Stimulated activated naive B cell treated with anti-CD40 and anti-IgM and Interleukin-4, amounts not matched to agents 10 μg/mL and 1 μg/mL and 100 μg/mL, for 72 hours (primary cell): Measurements from ENCODE around the gene ARAP1.
A peak's percentile ranks its signal among the peaks of the same experiment; 100 is the strongest.

Experiments
- ATAC-seq, 2 donors: fragments of 150-1000 bp; cut with Tn5 transposase; replicated peaks; 2 replicates each; pipeline ENCODE4 v1.10.0; 2021; ENCODE audit warnings: moderate library complexity in 1 of 2
- DNase-seq: peaks from one replicate; pipeline ENCODE4 v3.0.0; 2021
- H3K27ac Mint-ChIP-seq: one replicate; pipeline ENCODE4 v1.8.0; 2022; ENCODE audit warnings: mild to moderate bottlenecking, mixed read lengths
- H3K27me3 Mint-ChIP-seq, 2 donors: one replicate each; pipeline ENCODE4 v1.8.0; 2022; ENCODE audit warnings: mixed read lengths in 2 of 2
- H3K36me3 Mint-ChIP-seq, 2 donors: one replicate each; pipeline ENCODE4 v1.8.0; 2022; ENCODE audit warnings: mixed read lengths in 2 of 2, mild to moderate bottlenecking in 1 of 2
- H3K4me1 Mint-ChIP-seq, 2 donors: one replicate each; pipeline ENCODE4 v1.8.0; 2022; ENCODE audit warnings: mixed read lengths in 2 of 2, mild to moderate bottlenecking in 1 of 2
- H3K4me3 Mint-ChIP-seq, 2 donors: one replicate each; pipeline ENCODE4 v1.8.0; 2022; ENCODE audit warnings: mild to moderate bottlenecking in 2 of 2, mixed read lengths in 2 of 2, moderate library complexity in 1 of 2
- H3K9me3 Mint-ChIP-seq, 2 donors: one replicate each; pipeline ENCODE4 v1.8.0; 2022; ENCODE audit warnings: mixed read lengths in 2 of 2, mild to moderate bottlenecking in 1 of 2

ARAP1 gene

DNA sequence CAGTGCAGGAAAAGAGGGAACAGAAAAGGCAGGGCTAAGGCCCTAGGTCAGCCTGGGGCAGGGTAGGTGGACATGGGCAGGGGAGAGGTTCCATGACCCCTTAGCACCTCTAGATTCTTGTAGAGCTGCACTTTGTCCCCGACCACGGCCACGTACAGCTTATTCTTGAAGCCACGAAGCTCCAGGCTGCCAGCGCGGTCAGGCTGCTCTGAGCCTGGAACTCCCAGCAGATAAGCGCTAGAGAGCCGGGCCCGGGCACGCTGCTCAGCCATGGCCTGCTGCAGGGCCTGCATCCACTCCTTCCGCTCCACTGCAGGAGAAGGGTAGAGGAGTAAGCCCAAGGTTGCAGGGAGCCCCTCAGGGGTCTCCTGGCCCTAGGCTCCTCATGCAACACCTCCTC, 41.9 kb downstream of the ARAP1 start:
- Mint-ChIP-seq H3K9me3 (no peaks in the 10 kb centered on the region), H3K27me3 (no peaks in the 10 kb centered on the region), H3K27ac (no peak overlapping the region), H3K4me3 (no peak overlapping the region), H3K36me3 (peaks cover 66 to 72% of the 10 kb centered on the region in 2 donors), H3K4me1 (peaks cover 30 to 51% of the 10 kb centered on the region in 2 donors)
- DNase-seq (no peak), ATAC-seq (no peak)

GRCh38 chr11:72709478-72710238, 42.5 kb downstream of the ARAP1 start:
- H3K9me3 Mint-ChIP-seq, result no peaks in the 10 kb centered on the region
- no peaks in the 10 kb centered on the region for H3K27me3 Mint-ChIP-seq
- no peak overlapping the region for H3K4me3 Mint-ChIP-seq
- ATAC-seq (no peak), DNase-seq (no peak)
- peaks cover 69 to 71% of the 10 kb centered on the region in 2 donors for H3K36me3 Mint-ChIP-seq
- H3K4me1 Mint-ChIP-seq, result peaks cover 24 to 45% of the 10 kb centered on the region in 2 donors
- peak overlapping the region; percentile 80 for H3K27ac Mint-ChIP-seq

DNA sequence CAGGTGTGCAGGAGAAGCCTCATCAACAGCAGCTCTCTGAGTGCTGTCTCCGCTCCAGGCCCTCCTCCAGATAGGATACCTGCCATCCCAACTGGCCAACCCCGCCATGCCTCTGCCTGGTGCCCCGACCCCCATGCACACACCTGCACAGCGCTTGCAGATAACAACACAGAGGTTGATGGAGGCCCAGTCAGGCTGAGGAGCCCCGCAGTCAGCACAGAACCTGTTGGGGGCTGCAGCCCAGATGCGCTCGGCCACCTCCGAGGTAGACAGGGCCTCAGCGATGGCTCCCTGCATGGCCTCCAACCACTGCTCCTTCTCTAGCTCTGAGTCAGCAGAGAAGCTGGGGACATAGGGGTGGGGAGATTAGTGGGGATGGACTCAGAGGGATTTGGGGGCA, 45.2 kb downstream of the ARAP1 start:
- Mint-ChIP-seq H3K9me3 (no peaks in the 10 kb centered on the region), H3K4me3 (no peak overlapping the region), H3K27me3 (no peaks in the 10 kb centered on the region), H3K4me1 (peaks cover 14 to 24% of the 10 kb centered on the region in 2 donors), H3K27ac (peak overlapping the region; percentile 85), H3K36me3 (peaks cover 65 to 74% of the 10 kb centered on the region in 2 donors)
- DNase-seq (no peak), ATAC-seq (no peak)

DNA sequence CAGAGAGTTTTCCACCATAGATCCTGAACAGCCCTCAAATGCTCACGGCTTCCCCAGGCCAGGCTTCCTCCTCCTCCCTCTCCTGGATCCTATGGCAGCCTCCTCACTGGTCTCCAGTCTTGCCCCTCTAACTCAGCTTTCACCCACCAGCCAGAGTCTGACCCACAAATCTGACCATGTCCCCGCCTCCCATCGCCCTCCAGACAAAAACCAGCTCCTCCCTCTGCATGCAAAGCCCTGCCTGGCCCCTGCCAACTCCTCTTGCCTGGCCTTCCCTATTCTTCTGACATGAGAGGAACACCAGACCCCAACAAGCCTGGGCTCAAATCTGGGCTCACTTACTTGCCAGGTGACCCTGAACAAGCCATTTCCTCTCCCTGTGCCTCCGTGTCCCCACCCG, 45.6 kb downstream of the ARAP1 start:
- Mint-ChIP-seq H3K27ac (peak overlapping the region; percentile 85), H3K4me3 (no peak overlapping the region), H3K9me3 (no peaks in the 10 kb centered on the region), H3K4me1 (peaks cover 14 to 24% of the 10 kb centered on the region in 2 donors), H3K36me3 (peaks cover 68 to 78% of the 10 kb centered on the region in 2 donors), H3K27me3 (no peaks in the 10 kb centered on the region)
- DNase-seq (no peak), ATAC-seq (no peak)

DNA sequence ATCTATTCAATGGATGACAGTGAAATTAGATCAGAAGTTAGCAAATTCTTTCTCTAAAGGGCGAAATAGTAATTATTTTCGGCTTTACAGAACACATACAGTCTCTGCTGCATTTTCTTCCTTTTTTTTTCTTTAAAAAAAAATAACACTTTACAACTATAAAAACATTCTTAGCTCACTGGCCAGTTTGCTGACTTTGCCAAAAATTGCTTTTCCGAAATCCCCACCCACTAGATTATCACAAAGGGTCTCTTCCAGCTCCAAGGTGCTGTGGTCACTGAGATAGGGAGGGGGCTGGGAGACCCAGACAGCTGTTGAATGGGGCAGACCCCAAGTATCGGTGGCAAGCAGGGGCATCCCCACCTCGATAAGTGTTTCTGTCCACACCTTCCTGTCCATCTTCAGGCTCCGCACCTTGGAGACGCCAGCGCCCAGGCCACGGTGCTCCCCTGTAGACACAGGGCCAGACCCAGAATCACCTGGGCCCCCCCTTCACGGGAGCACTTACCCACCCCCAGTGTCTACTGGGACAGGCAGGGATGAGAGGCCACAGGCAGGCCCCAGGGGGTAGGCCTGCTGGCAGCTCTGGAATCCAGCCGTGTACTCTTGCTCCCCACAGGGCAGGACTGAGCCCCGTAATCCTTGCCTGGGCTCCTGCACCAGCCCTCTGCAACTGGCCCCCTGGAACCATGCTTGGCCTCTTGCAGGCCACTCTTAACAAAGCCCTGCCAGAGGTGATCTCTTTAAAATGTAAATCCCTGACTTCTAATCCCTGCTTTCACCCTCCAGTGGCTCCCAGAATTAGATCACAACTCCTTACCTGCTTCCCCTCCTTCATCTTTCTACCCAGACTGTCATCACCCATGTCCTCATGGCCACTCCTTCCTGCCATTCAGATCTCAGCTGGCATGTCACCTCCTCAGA, 46.5 kb downstream of the ARAP1 start:
- no peak for ATAC-seq
- no peaks in the 10 kb centered on the region for H3K27me3 Mint-ChIP-seq
- H3K36me3 Mint-ChIP-seq, result peaks cover 67 to 77% of the 10 kb centered on the region in 2 donors
- no peaks in the 10 kb centered on the region for H3K9me3 Mint-ChIP-seq
- H3K4me1 Mint-ChIP-seq, result peaks cover 14 to 26% of the 10 kb centered on the region in 2 donors
- DNase-seq, result no peak
- H3K4me3 Mint-ChIP-seq, result no peak overlapping the region
- peak overlapping the region; percentile 63 for H3K27ac Mint-ChIP-seq

DNA sequence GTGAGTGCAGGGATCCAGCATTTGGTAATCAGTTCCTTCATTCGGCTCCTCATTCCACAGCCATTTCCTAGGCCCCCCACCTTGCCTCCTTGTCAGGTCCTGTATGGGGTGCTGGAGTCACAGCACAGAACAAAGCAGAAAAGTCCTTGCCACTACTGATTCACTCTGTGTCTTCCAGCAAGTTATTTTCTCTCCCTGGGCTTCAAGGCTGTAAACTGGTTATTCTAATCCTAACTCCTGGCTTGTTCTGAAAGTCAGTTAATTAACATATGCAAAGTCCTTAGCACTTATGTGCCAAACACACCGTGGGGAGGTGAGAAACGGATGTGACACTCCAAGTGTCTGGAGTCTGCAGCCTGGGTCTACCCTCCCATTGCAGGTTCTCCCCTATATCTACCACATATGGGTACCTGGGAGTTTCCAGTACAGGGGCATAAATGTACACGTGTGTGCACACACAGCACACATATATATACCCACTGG, 47.4 kb downstream of the ARAP1 start:
- Mint-ChIP-seq H3K9me3 (no peaks in the 10 kb centered on the region), H3K36me3 (peaks cover 70 to 80% of the 10 kb centered on the region in 2 donors), H3K4me1 (peaks cover 14 to 26% of the 10 kb centered on the region in 2 donors), H3K27me3 (no peaks in the 10 kb centered on the region), H3K27ac (no peak overlapping the region), H3K4me3 (no peak overlapping the region)
- no peak for ATAC-seq
- no peak for DNase-seq

DNA sequence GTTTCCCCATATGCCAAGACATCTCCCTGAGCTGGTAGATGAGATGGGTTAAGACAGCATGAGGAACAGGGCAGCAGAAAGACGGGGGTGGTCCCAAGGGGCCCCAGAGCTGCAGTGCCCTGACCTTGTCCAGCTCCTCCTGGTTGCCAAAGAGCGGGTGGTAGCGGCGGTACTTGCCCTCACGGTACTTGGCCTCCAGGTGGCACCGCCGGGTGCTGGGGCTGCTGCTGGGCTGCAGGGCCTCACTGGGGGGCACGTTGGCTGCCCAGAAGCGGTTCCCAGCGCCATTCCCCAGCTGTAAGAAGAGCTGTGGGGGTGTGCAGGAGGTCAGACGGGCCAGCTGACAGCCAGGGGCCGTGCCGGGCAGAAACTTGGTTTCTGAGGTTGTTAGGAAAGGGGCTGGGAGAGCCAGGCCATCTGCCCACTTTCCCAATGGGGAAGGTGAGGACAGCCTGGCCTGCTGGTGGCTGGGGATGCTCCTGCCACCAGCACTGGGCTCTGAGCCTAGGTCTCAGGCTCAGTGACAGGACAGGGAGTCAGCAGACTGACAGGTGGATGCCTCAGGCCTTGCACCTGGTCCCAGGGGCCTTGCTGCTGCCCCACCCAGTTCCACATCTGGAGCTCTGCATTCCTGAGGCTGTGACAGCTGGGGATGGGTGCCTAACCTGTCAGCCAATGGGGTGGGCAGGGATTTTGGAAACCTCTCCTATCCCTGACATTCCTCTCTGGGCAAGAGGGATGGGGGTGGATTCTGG, 48.0 kb downstream of the ARAP1 start:
- H3K4me1 Mint-ChIP-seq, result peaks cover 10 to 19% of the 10 kb centered on the region in 2 donors
- DNase-seq (no peak), ATAC-seq (peak in 1 of 2 donors; percentile 20)
- H3K9me3 Mint-ChIP-seq, result no peaks in the 10 kb centered on the region
- H3K27ac Mint-ChIP-seq, result no peak overlapping the region
- H3K36me3 Mint-ChIP-seq, result peaks cover 69 to 80% of the 10 kb centered on the region in 2 donors
- H3K4me3 Mint-ChIP-seq, result no peak overlapping the region
- no peaks in the 10 kb centered on the region for H3K27me3 Mint-ChIP-seq

DNA sequence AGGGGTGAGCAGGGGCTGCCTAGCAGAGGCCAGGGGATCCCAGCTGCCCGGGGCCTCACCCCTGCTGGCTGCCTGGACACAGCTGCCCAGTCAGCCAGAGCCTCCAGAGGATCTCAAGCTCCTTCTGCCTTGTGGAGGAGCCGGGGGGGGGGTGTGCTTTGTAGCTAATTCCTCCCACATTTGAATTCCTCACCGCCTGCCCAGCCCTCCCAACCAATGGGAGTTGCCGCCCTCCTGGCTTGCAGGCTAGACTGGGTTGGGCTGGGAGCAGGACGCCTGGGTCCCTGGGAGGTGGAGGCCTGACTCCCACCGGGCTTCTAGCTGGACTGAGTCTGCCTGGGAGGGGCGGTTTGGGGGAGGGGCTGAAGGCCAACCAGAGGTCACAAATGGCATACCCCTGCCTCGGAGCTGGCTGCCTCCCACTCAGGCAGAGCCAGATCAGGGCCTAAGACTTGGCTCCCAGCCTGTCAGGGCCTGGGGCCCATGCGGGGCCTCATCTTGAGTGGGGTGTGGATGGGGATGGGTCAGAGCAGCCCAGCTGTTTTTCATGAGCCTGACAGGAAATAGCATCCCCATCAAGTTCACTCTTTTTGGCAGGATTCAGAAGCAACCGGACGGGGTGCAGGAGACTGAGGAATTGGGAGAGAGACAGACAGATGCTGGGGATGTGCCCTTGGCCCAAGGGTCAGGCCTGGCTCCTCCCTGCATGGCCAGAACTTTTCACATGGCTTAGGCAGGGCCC, 48.8 kb downstream of the ARAP1 start:
- H3K27me3 Mint-ChIP-seq, result no peaks in the 10 kb centered on the region

GRCh38 chr11:72702577-72703241, 49.5 kb downstream of the ARAP1 start:
- Mint-ChIP-seq H3K36me3 (peaks cover 62 to 77% of the 10 kb centered on the region in 2 donors), H3K9me3 (no peaks in the 10 kb centered on the region), H3K27ac (peak overlapping the region; percentile 14), H3K4me3 (no peak overlapping the region), H3K27me3 (no peaks in the 10 kb centered on the region), H3K4me1 (peaks cover 9 to 16% of the 10 kb centered on the region in 2 donors)
- DNase-seq (no peak), ATAC-seq (no peak)

More for the DNA sequence above, 48.8 kb downstream of the ARAP1 start:
- H3K27ac Mint-ChIP-seq, result no peak overlapping the region
- no peaks in the 10 kb centered on the region for H3K9me3 Mint-ChIP-seq
- ATAC-seq, result no peak
- no peak for DNase-seq
- no peak overlapping the region for H3K4me3 Mint-ChIP-seq
- H3K4me1 Mint-ChIP-seq, result peaks cover 9 to 16% of the 10 kb centered on the region in 2 donors
- H3K36me3 Mint-ChIP-seq, result peaks cover 68 to 80% of the 10 kb centered on the region in 2 donors

- no peak for DNase-seq
- no peaks in the 10 kb centered on the region for H3K9me3 Mint-ChIP-seq
- H3K4me3 Mint-ChIP-seq, result no peak overlapping the region
- H3K27ac Mint-ChIP-seq, result peak overlapping the region; percentile 57
- peaks cover 56 to 75% of the 10 kb centered on the region in 2 donors for H3K36me3 Mint-ChIP-seq
- no peaks in the 10 kb centered on the region for H3K27me3 Mint-ChIP-seq
- peaks cover 6 to 10% of the 10 kb centered on the region in 2 donors for H3K4me1 Mint-ChIP-seq
- ATAC-seq, result no peak
Observed at GRCh38 chr11:72702096-72702495, 50.1 kb downstream of the ARAP1 start.

- Mint-ChIP-seq H3K27ac (peak overlapping the region; percentile 57), H3K4me3 (no peak overlapping the region), H3K4me1 (peaks cover 6 to 7% of the 10 kb centered on the region in 2 donors), H3K27me3 (no peaks in the 10 kb centered on the region), H3K9me3 (no peaks in the 10 kb centered on the region), H3K36me3 (peaks cover 53 to 72% of the 10 kb centered on the region in 2 donors)
- DNase-seq (no peak), ATAC-seq (no peak)
Observed at GRCh38 chr11:72701466-72701865, 50.7 kb downstream of the ARAP1 start.

GRCh38 chr11:72700146-72700545, 52.1 kb downstream of the ARAP1 start:
- no peak for DNase-seq
- peak overlapping the region; percentile 43 for H3K27ac Mint-ChIP-seq
- peaks cover 2 to 7% of the 10 kb centered on the region in 2 donors for H3K4me1 Mint-ChIP-seq
- no peak overlapping the region for H3K4me3 Mint-ChIP-seq
- H3K27me3 Mint-ChIP-seq, result no peaks in the 10 kb centered on the region
- peaks cover 52 to 67% of the 10 kb centered on the region in 2 donors for H3K36me3 Mint-ChIP-seq
- no peak for ATAC-seq
- no peaks in the 10 kb centered on the region for H3K9me3 Mint-ChIP-seq

- ATAC-seq, result no peak
- peaks cover 2 to 7% of the 10 kb centered on the region in 2 donors for H3K4me1 Mint-ChIP-seq
- no peaks in the 10 kb centered on the region for H3K27me3 Mint-ChIP-seq
- DNase-seq, result no peak
- no peak overlapping the region for H3K27ac Mint-ChIP-seq
- no peaks in the 10 kb centered on the region for H3K9me3 Mint-ChIP-seq
- no peak overlapping the region for H3K4me3 Mint-ChIP-seq
- peaks cover 56 to 72% of the 10 kb centered on the region in 2 donors for H3K36me3 Mint-ChIP-seq
Observed at GRCh38 chr11:72697814-72698213, 54.4 kb downstream of the ARAP1 start.
